NCI-H526 (cell line): ENCODE results near the gene STXBP5.
A peak's percentile ranks its signal among the peaks of the same experiment; 100 is the strongest.
"Not testable (repeated sequence)": the region's sequence is repeated elsewhere in the genome, so short reads cannot be mapped to it uniquely, and the experiment has no call there.

Experiments
- DNase-seq, 2 experiments: peaks; one replicate each; lab custom pipeline; 2025; lab: John Stamatoyannopoulos, UW

STXBP5 gene

DNA sequence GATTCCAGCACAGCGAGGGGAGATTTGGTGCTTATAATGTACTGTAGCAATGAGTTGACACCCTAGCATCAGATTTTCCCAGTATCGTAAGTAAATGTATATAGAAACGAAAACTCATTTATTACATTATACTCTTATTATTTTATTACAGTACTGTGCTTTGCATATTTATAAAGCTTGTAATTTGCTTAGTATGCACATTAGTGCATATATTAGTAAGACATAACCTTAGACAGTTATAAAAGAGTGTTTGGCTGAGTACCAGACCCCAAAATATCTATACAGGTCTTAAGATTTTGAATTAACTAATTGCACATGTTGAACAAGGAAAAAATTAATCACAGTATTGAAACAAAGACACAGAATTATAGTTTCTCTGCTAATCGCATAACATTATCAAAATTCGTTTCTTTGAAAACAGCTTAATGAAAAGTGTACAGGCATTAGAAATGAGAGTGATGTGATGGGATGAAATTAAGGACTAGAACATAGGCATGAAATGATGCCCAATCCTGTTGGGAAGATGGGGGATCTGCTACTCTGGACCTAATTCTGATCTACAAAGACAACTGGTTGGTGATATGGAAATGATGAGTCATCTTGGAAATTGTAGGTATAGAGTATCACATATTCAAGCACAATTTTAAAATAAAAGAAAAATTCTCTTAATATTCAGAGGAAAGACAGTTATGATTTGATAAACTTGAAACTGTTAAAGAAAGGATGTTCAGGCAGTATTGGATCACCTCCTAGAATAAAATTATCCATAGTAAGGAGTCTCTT lies 42.8 kb downstream of the STXBP5 start:
- DNase-seq = peak in 1 of 2 experiments; percentile 19

DNA sequence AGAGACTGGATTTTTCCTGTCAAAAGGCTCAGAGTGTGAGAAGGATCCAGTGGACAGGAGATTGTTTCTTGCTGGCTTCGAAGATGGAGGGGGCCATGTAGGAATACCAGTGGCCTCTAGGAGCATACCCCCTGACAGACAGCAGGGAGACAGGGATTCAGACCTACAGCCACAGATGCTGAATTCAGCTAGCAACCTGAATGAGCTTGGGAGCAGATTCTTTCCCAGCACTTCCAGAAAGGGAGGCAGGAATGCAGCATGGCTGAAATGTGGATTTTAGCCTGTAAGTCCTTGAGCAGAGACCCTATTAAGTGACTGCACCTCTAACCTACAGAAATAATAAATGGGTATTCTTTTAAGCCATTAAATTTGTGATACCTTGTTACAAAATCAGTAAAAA lies 44.6 kb downstream of the STXBP5 start:
- DNase-seq = no peak

DNA sequence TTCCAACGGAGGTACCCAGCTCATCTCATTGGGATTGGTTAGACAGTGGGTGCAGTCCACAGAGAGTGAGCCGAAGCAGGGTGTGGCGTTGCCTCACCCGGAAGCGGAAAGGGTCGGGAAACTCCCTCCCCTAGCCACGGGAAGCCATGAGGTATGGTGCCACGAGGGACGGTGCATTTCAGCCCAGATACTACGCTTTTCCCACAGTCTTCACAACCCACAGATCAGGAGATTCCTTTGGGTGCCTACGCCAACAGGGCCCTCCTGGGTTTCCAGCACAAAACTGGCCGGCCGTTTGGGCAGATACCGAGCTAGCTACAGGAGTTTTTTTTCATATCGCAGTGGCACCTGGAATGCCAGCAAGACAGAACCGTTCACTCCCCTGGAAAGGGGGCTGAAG lies 46.9 kb downstream of the STXBP5 start:
- DNase-seq = no peak

GRCh38 chr6:147254929-147255473 lies 50.8 kb downstream of the STXBP5 start:
- DNase-seq = not testable (repeated sequence)

GRCh38 chr6:147255948-147256674 lies 51.9 kb downstream of the STXBP5 start:
- no peak for DNase-seq

- no peak for DNase-seq
These were observed 53.5 kb downstream of the STXBP5 start for GRCh38 chr6:147257760-147258159.

DNA sequence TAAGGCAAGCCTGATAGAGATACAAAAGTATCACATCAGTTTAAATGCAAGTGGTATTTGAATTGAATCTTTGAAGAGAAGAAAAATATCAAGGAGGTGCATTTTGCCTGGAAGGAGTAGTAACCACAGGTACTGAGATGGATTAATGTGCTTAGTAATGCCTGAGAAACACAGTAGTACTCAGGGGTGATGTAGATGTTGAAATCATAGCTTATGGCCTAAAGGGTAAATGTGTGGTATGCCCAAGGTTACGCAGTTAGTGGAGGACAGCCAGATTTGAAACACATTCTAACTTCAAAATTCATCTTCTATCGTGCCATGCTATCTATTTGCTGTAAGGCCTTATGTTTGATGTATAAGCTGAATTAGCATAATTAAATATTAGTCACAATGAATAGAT lies 55.9 kb downstream of the STXBP5 start:
- DNase-seq = no peak

- DNase-seq = no peak
These were observed 58.7 kb downstream of the STXBP5 start for GRCh38 chr6:147262946-147263345.

GRCh38 chr6:147266821-147267220 lies 62.6 kb downstream of the STXBP5 start:
- DNase-seq = no peak

DNA sequence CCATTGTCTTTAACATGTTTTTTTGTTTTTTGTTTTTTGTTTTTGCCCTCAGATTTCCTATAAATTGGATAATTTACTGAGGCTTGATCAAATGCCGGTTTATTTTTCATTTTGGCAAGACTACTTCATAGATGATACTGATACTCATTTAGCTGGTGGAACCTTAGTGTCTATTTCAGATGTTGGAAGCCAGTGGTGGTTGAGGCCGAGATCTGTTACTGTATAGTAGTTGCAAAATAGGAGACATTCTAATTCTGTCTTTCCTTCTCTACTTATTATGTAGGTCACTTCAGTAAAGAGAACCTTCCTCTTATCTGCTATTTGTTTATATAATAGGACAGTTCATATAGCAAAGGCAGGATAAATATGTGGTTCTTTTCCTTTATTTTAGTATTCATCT lies 63.4 kb downstream of the STXBP5 start:
- no peak for DNase-seq

- DNase-seq = no peak
These were observed 64.0 kb downstream of the STXBP5 start for GRCh38 chr6:147268254-147268653.

DNA sequence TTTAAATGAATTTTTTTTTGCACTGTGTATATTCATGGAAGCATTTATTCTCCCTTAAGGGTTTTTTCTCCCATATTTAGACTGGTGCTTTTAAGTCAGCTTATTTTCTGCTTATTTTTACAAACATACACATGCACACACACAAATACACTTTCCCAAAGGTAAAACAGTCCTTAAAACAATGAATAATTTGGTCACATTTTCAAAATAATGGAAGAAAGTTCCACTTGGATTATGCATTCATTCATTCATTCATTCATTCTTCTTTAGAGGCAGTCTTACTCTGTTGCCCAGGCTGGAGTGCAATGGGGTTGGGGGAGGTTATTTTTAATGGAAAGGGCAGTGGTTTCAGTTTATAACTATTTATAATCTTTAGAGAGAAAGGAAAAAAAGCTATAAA lies 69.8 kb downstream of the STXBP5 start:
- DNase-seq = no peak

- no peak for DNase-seq
These were observed 70.6 kb downstream of the STXBP5 start for GRCh38 chr6:147274776-147275175.

- no peak for DNase-seq
These were observed 74.7 kb downstream of the STXBP5 start for GRCh38 chr6:147278891-147279290.

- DNase-seq = no peak
These were observed 75.2 kb downstream of the STXBP5 start for GRCh38 chr6:147279427-147279826.

DNA sequence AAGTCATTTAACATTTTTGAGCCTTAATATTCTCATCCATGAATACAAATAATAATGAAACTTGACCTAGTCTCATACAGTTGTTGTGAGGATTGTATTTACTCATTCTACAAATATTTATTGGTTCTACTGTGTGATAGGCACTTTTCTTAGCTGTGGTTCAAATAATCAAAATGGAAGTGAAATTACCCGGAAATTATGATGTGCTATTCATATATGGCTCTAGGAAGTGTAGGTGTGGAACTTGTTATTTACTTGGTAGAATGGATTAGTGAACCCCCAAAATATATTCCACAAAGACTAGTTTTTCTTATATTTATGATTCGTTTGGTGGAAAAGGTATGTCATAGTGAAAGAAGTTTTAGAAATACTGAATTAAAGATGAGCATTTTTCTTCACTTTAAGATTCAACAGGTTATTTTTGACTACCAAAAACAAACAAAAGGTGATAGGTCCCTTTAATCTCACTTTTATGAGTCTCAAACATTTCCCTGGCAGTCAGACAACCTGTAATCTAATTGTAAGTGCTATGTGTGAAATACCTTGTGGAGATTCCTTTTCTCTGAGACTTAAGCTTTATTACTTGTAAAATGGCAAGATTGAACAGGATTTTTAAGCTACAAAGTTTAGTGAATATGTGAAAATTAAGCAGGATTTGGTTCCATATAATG lies 77.8 kb downstream of the STXBP5 start:
- DNase-seq = no peak

GRCh38 chr6:147282566-147282959 lies 78.3 kb downstream of the STXBP5 start:
- DNase-seq = no peak

DNA sequence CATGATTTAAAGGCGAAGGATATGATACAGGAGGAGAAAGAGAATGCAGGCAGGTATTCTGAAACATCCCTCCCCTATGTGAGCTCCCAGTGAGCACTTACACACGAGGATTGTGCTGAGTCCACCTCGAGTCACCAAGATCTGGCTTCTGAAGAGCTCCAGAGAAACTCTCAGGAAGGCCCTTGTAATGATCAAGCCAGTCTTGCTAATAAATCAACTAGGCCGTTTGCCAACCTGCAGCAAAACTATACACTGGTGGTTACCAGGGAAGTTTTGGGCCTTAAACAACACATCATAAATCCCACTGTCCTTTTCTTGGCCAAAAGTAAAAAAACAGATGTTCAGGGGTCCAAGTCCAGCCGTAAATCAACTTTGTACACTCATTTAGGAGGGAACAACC lies 79.2 kb downstream of the STXBP5 start:
- no peak for DNase-seq

GRCh38 chr6:147285087-147285855 lies 81.1 kb downstream of the STXBP5 start:
- peak; percentile 3 to 56 for DNase-seq

DNA sequence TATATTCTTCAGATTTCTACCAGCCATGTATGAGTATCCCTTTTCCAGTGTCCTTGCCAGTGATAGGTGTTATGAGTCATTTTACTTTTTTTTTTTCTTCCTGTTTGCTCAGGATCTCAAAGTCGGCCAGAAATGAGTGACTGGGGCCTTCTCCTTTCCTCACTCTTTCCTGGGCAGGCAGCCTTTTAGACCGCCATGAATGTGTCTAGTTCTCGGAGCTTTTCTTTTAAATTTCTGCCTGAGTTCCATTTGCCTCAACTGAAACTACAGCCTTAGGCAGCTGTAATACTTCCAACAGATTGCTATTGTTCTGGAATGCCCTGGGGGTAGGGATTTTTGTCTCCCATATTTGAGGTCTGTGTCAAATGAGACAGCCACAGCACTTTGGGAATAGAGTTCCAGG lies 83.7 kb downstream of the STXBP5 start:
- no peak for DNase-seq

DNA sequence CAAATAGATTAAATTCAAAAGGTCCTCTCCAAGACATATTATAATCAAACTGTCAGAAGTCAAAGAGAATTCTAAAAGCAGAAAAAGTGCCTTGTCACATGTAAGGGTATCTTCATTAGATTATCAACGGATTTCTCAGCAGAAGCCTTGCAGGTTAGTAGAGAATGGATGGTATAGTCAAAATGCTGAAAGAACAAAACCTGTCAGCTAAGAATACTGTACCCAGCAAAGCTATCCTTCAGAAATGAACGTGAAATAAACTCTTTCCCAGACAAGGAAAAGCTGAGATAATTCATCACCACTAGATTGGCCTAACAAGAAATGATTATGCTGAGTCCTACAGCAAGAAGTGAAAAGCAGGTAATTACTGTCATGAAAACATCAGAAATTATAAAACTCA lies 92.9 kb downstream of the STXBP5 start:
- DNase-seq = no peak
